HEK293T (cell line): ENCODE data around the gene RASD1.

ENCODE experiments used
- ARNT ChIP-seq: fragments of 450-650 bp; IDR thresholded peaks from 2 replicates; pipeline ENCODE4 v1.6.1; 2017; ENCODE audit warnings: mild to moderate bottlenecking
- BHLHE40 ChIP-seq: fragments of 450-650 bp; IDR thresholded peaks from 2 replicates; pipeline ENCODE4 v1.6.1; 2016; ENCODE audit warnings: mild to moderate bottlenecking, moderate library complexity, borderline replicate concordance
- CTBP1 ChIP-seq: fragments of 450-650 bp; IDR thresholded peaks from 2 replicates; pipeline ENCODE4 v1.6.1; 2016; ENCODE audit warnings: borderline replicate concordance
- ELF4 ChIP-seq: fragments of 450-650 bp; IDR thresholded peaks from 2 replicates; pipeline ENCODE4 v1.6.1; 2017; ENCODE audit warnings: antibody characterized with exemption
- FOXA1 ChIP-seq: fragments of 450-650 bp; IDR thresholded peaks from 2 replicates; pipeline ENCODE4 v1.6.1; 2016; ENCODE audit warnings: mild to moderate bottlenecking
- FOXM1 ChIP-seq: fragments of 450-650 bp; IDR thresholded peaks from 2 replicates; pipeline ENCODE4 v1.6.1; 2017; ENCODE audit warnings: mild to moderate bottlenecking, borderline replicate concordance
- HDGF ChIP-seq: fragments of 450-650 bp; IDR thresholded peaks from 2 replicates; pipeline ENCODE4 v1.6.1; 2017; ENCODE audit warnings: antibody characterized with exemption, borderline replicate concordance
- L3MBTL2 ChIP-seq: fragments of 450-650 bp; conservative IDR thresholded peaks from 2 replicates; pipeline ENCODE4 v1.6.1; 2016; ENCODE audit warnings: mild to moderate bottlenecking
- SP1 ChIP-seq: fragments of 450-650 bp; IDR thresholded peaks from 2 replicates; pipeline ENCODE4 v1.6.1; 2017
- SUZ12 ChIP-seq: fragments of 450-650 bp; IDR thresholded peaks from 2 replicates; pipeline ENCODE4 v1.6.1; 2016; ENCODE audit warnings: mild to moderate bottlenecking
- ZNF384 ChIP-seq: fragments of 450-650 bp; IDR thresholded peaks from 2 replicates; pipeline ENCODE4 v1.6.1; 2016
- TF ChIP-seq, protein P1 (sequence below): fragments of 450-650 bp; IDR thresholded peaks from 2 replicates; pipeline ENCODE4 v1.6.1; 2016

DNA sequence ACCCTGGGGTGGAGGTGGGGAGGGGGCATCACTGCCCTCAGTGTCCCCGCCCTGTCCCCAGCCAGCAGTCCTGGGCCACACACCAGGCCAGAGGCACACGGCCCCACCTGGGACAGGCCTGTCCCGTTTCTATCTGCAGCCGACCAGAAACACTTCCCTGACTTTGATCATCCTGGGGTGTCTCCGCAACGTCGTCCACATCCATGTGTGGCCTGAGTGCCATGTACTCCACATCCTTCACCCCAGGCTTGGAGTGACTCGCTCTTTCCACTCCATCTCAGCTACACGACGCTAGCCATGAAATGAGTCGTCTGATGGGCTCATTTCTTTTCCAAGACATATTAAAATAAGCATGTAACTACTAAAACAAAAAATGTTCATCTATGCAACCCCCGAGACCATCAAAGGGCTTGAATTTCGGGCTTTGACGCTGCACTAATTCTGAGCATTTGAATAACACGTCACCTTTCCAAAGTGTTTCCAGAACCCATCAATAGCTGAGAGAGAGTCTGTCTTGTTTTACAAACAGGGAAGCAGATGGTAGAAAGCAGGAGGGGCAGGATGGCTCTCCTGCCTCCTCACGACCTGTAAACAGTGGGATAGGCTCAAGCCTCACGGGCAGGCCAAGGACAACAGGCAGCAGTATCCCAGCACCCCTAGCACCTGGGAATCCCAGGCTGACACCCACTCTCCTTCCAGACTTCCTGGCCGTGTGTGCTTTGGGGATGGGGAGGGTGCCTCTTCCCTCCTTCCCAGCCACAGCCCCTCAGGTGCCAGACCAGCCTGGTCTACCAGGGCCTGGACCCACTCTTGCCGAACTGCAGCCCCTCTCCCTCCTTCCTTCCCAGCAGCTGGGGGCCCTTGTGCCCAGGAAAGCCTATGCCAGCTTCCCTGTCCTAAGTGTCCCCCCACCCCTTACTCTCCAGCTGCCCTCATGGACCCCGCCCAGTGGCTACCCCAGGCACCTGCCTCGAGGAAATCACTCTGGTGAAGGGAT is 20.0 kb upstream of the RASD1 start:
- TF ChIP-seq ARNT (no peak), FOXM1 (no peak), ELF4 (no peak), HDGF (no peak), SP1 (no peak), CTBP1 (no peak), BHLHE40 (no peak), SUZ12 (no peak), FOXA1 (no peak), ZNF384 (no peak), L3MBTL2 (no peak)
- TF ChIP-seq, protein P1, sequence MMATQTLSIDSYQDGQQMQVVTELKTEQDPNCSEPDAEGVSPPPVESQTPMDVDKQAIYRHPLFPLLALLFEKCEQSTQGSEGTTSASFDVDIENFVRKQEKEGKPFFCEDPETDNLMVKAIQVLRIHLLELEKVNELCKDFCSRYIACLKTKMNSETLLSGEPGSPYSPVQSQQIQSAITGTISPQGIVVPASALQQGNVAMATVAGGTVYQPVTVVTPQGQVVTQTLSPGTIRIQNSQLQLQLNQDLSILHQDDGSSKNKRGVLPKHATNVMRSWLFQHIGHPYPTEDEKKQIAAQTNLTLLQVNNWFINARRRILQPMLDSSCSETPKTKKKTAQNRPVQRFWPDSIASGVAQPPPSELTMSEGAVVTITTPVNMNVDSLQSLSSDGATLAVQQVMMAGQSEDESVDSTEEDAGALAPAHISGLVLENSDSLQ = no peak
